ENCODE results near the gene PRSS2.

- TF ChIP-seq CTCF (IDR thresholded peaks at IDR 0.05) (no peak), POLR2A (IDR thresholded peaks at IDR 0.05) (no peak)
Observed at GRCh38 chr7:142722248-142722794, 48.4 kb upstream of the PRSS2 start.

Data from tibial nerve (tissue), 3 donors.